Loucy (cell line): Measurements from ENCODE around the gene UBR1.

Experiments used
- H2AFZ ChIP-seq: fragments of 200-600 bp; sonication (generic); 2 replicates; pipeline ENCODE4 v1.6.0; 2016; ENCODE audit warnings: antibody characterized with exemption, mild to moderate bottlenecking, low read length, moderate library complexity
- H3F3A ChIP-seq: fragments of 200-600 bp; 2 replicates; pipeline ENCODE4 v1.6.0; 2016; ENCODE audit warnings: antibody characterized with exemption, low read depth, mild to moderate bottlenecking
- H3K27me3 ChIP-seq: fragments of 200-600 bp; sonication (generic); 2 replicates; pipeline ENCODE4 v1.6.1; 2014; ENCODE audit warnings: low read length, mild to moderate bottlenecking; ENCODE audit not compliant: insufficient read depth, poor library complexity, severe bottlenecking
- H3K36me3 ChIP-seq: fragments of 200-600 bp; sonication (generic); 2 replicates; pipeline ENCODE4 v1.6.1; 2016; ENCODE audit warnings: low read length; ENCODE audit not compliant: insufficient read depth
- H3K4me1 ChIP-seq: fragments of 200-600 bp; sonication (generic); 2 replicates; pipeline ENCODE4 v1.5.1; 2014; ENCODE audit warnings: low read length, mild to moderate bottlenecking; ENCODE audit not compliant: insufficient read depth, poor library complexity, severe bottlenecking
- H3K4me2 ChIP-seq: fragments of 200-600 bp; sonication (generic); 2 replicates; pipeline ENCODE4 v1.6.0; 2014; ENCODE audit warnings: antibody characterized with exemption, low read length, low read depth, mild to moderate bottlenecking; ENCODE audit not compliant: poor library complexity, severe bottlenecking
- H3K4me3 ChIP-seq: fragments of 200-600 bp; sonication (generic); 2 replicates; pipeline ENCODE4 v1.5.1; 2014; ENCODE audit warnings: low read length, mild to moderate bottlenecking, mixed read lengths; ENCODE audit not compliant: poor library complexity, severe bottlenecking
- H3K79me2 ChIP-seq: fragments of 200-600 bp; sonication (generic); 2 replicates; pipeline ENCODE4 v1.6.1; 2014; ENCODE audit warnings: low read length; ENCODE audit not compliant: insufficient read depth
- H3K9ac ChIP-seq: fragments of 200-600 bp; sonication (generic); 2 replicates; pipeline ENCODE4 v1.6.0; 2014; ENCODE audit warnings: mild to moderate bottlenecking, low read depth, low read length, moderate library complexity; ENCODE audit not compliant: poor library complexity, severe bottlenecking
- H3K9me2 ChIP-seq: fragments of 200-600 bp; sonication (generic); replicated peaks from 2 replicates; pipeline ENCODE4 v1.6.1; 2016; ENCODE audit warnings: low read depth, low read length, mixed read lengths
- H3K9me3 ChIP-seq: fragments of 200-600 bp; sonication (generic); 2 replicates; pipeline ENCODE4 v1.6.1; 2014; ENCODE audit warnings: mild to moderate bottlenecking, antibody characterized with exemption, low read length, low read depth; ENCODE audit not compliant: insufficient read depth
- H4K20me1 ChIP-seq: fragments of 200-600 bp; sonication (generic); 2 replicates; pipeline ENCODE4 v1.6.0; 2014; ENCODE audit warnings: antibody characterized with exemption, low read length, mild to moderate bottlenecking; ENCODE audit not compliant: insufficient read depth, poor library complexity, severe bottlenecking
- CTCF ChIP-seq: fragments of 200-600 bp; sonication (generic); conservative IDR thresholded peaks from 2 replicates; pipeline ENCODE4 v1.5.1; 2014; ENCODE audit warnings: mild to moderate bottlenecking, antibody characterized with exemption, low read length
- EZH2phosphoT487 ChIP-seq: fragments of 200-600 bp; IDR thresholded peaks from 2 replicates; pipeline ENCODE4 v1.6.1; 2018; ENCODE audit warnings: antibody characterized with exemption, mild to moderate bottlenecking, moderate library complexity, borderline replicate concordance

The UBR1 gene

GRCh38 chr15:43067717-43068461, 37.9 kb downstream of the UBR1 start:
- Histone ChIP-seq H3F3A (no peaks in the 10 kb centered on the region), H3K79me2 (no peaks in the 10 kb centered on the region), H3K9me2 (no peaks in the 10 kb centered on the region), H3K4me2 (no peak overlapping the region), H3K4me1 (no peaks in the 10 kb centered on the region), H2AFZ (no peak overlapping the region), H3K9me3 (no peaks in the 10 kb centered on the region), H3K36me3 (peaks cover 74% of the 10 kb centered on the region; the same call in 1 of the 2 replicates), H3K27me3 (no peaks in the 10 kb centered on the region), H4K20me1 (no peaks in the 10 kb centered on the region), H3K4me3 (no peak overlapping the region), H3K9ac (no peak overlapping the region)
- no peak for TF ChIP-seq CTCF
- no peak for TF ChIP-seq EZH2phosphoT487

GRCh38 chr15:43056696-43057095, 49.1 kb downstream of the UBR1 start:
- Histone ChIP-seq H3K79me2 (no peaks in the 10 kb centered on the region), H3K4me3 (no peak overlapping the region), H3K27me3 (no peaks in the 10 kb centered on the region), H3K9me2 (no peaks in the 10 kb centered on the region), H3K4me1 (no peaks in the 10 kb centered on the region), H4K20me1 (no peaks in the 10 kb centered on the region), H3K9ac (no peak overlapping the region), H3K36me3 (peaks cover 91% of the 10 kb centered on the region), H3K4me2 (no peak overlapping the region), H3F3A (no peaks in the 10 kb centered on the region), H2AFZ (no peak overlapping the region), H3K9me3 (no peaks in the 10 kb centered on the region)
- no peak for TF ChIP-seq EZH2phosphoT487
- TF ChIP-seq CTCF, result no peak

GRCh38 chr15:43052860-43053259, 53.0 kb downstream of the UBR1 start:
- Histone ChIP-seq H2AFZ (no peak overlapping the region), H3K9me2 (no peaks in the 10 kb centered on the region), H3K9me3 (no peaks in the 10 kb centered on the region), H3K36me3 (peaks cover 74% of the 10 kb centered on the region; the same call in 1 of the 2 replicates), H3K9ac (no peak overlapping the region), H4K20me1 (no peaks in the 10 kb centered on the region), H3F3A (no peaks in the 10 kb centered on the region), H3K79me2 (no peaks in the 10 kb centered on the region), H3K27me3 (no peaks in the 10 kb centered on the region), H3K4me3 (no peak overlapping the region), H3K4me1 (no peaks in the 10 kb centered on the region), H3K4me2 (no peak overlapping the region)
- TF ChIP-seq EZH2phosphoT487 (no peak), CTCF (no peak)
